ENCODE measurements around the gene KRTAP9-9.

DNA sequence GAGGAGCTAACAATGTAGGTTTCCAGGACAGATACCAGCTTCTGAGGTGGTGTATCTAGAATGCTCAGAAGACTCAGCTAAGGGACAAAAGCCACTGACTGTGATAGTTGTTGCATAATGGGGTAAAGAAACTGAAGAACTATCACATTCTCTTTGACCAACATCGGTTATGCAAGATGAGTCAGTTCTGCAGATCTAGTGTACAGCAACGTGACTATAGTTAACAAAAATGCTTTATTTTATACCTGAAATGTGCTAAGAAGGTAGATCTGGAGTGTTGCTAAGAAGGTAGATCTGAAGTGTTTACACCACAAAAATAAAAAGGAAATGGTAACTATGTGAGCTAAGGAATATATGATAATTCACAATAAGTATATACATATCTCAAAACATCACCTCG is 12.5 kb downstream of the KRTAP9-9 start:
- TF ChIP-seq, protein P1, sequence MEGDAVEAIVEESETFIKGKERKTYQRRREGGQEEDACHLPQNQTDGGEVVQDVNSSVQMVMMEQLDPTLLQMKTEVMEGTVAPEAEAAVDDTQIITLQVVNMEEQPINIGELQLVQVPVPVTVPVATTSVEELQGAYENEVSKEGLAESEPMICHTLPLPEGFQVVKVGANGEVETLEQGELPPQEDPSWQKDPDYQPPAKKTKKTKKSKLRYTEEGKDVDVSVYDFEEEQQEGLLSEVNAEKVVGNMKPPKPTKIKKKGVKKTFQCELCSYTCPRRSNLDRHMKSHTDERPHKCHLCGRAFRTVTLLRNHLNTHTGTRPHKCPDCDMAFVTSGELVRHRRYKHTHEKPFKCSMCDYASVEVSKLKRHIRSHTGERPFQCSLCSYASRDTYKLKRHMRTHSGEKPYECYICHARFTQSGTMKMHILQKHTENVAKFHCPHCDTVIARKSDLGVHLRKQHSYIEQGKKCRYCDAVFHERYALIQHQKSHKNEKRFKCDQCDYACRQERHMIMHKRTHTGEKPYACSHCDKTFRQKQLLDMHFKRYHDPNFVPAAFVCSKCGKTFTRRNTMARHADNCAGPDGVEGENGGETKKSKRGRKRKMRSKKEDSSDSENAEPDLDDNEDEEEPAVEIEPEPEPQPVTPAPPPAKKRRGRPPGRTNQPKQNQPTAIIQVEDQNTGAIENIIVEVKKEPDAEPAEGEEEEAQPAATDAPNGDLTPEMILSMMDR (IDR thresholded peaks at IDR 0.05; ENCODE audit: low read depth, low read length): no peak
- TF ChIP-seq EZH2phosphoT487 (IDR thresholded peaks at IDR 0.05; ENCODE audit: low read depth): no peak

Measured in OCI-LY3 (cell line).